Stimulated activated CD4-positive, alpha-beta T cell treated with anti-CD3 and anti-CD28 coated beads, Interleukin-1b, Interleukin-23, amount 100 ng/mL, for 1 hour (primary cell): ENCODE results near the gene TPX2.
A peak's percentile ranks its signal among the peaks of the same experiment; 100 is the strongest.
"Not testable (repeated sequence)": the region's sequence is repeated elsewhere in the genome, so short reads cannot be mapped to it uniquely, and the experiment has no call there.

ENCODE experiments used
- DNase-seq, 2 donors: peaks; one replicate each; pipeline ENCODE4 v3.0.0-alpha.2; 2020; ENCODE audit warnings: low read depth in 2 of 2

Gene TPX2

GRCh38 chr20:31719644-31720485 is 19.2 kb upstream of the TPX2 start:
- DNase-seq, result no peak

- DNase-seq, result no peak
Observed at GRCh38 chr20:31720486-31721407, 18.3 kb upstream of the TPX2 start.

GRCh38 chr20:31721408-31722256 is 17.5 kb upstream of the TPX2 start:
- no peak for DNase-seq

- peak in 1 of 2 donors; percentile 63 for DNase-seq
Observed at GRCh38 chr20:31722257-31723068, 16.6 kb upstream of the TPX2 start, which contains the start of gene BCL2L1. BCL2L1 (minus strand) TSS chr20:31722868; CDS start chr20:31722218, 650 bp downstream.

GRCh38 chr20:31723069-31723318 is 16.1 kb upstream of the TPX2 start:
- DNase-seq, result no peak

GRCh38 chr20:31723319-31724078 is 15.6 kb upstream of the TPX2 start:
- peak; percentile 93 to 96 for DNase-seq

GRCh38 chr20:31731321-31731717 is 7.8 kb upstream of the TPX2 start:
- DNase-seq, result no peak

GRCh38 chr20:31739550-31739977 is 474 bp downstream of the TPX2 start:
- no peak for DNase-seq

GRCh38 chr20:31740208-31740607 is 1.1 kb downstream of the TPX2 start:
- no peak for DNase-seq

GRCh38 chr20:31740656-31741323 is 1.7 kb downstream of the TPX2 start:
- no peak for DNase-seq

- no peak for DNase-seq
Observed at GRCh38 chr20:31746068-31746878, 7.2 kb downstream of the TPX2 start.

GRCh38 chr20:31747028-31747427 is 7.9 kb downstream of the TPX2 start:
- DNase-seq, result not testable (repeated sequence)

GRCh38 chr20:31747640-31748039 is 8.6 kb downstream of the TPX2 start:
- DNase-seq, result no peak

- DNase-seq, result no peak
Observed at GRCh38 chr20:31749223-31749622, 10.1 kb downstream of the TPX2 start.

GRCh38 chr20:31751126-31751525 is 12.0 kb downstream of the TPX2 start:
- DNase-seq, result no peak

GRCh38 chr20:31757254-31757653 is 18.2 kb downstream of the TPX2 start:
- no peak for DNase-seq

GRCh38 chr20:31758521-31758920 is 19.4 kb downstream of the TPX2 start:
- no peak for DNase-seq

- DNase-seq, result no peak
Observed at GRCh38 chr20:31758991-31759390, 19.9 kb downstream of the TPX2 start.
